Progenitor cell of endocrine pancreas (in vitro differentiated cells): ENCODE measurements around the gene NLRP6. TPM values are rescaled to one million over a fixed set of nuclear protein-coding genes. Genes with fewer than 3 reads are reported as not detected.

Source experiments
- DNase-seq: peaks from one replicate; pipeline ENCODE4 v3.0.0; 2021; ENCODE audit warnings: low spot score; ENCODE audit not compliant: unreplicated experiment
- H3K27ac Mint-ChIP-seq: 2 replicates; pipeline ENCODE4 v1.8.0; 2021; ENCODE audit warnings: mild to moderate bottlenecking, moderate library complexity, mixed read lengths
- H3K27me3 Mint-ChIP-seq: 2 replicates; pipeline ENCODE4 v1.8.0; 2021; ENCODE audit warnings: mixed read lengths
- H3K36me3 Mint-ChIP-seq: 2 replicates; pipeline ENCODE4 v1.8.0; 2022; ENCODE audit warnings: mixed read lengths; ENCODE audit not compliant: insufficient read depth
- H3K4me1 Mint-ChIP-seq: 2 replicates; pipeline ENCODE4 v1.8.0; 2021; ENCODE audit warnings: low read depth, mixed read lengths
- H3K4me3 Mint-ChIP-seq: 2 replicates; pipeline ENCODE4 v1.8.0; 2021; ENCODE audit warnings: low read depth, mild to moderate bottlenecking, moderate library complexity, mixed read lengths
- H3K9me3 Mint-ChIP-seq: 2 replicates; pipeline ENCODE4 v1.8.0; 2021; ENCODE audit warnings: low read depth, mixed read lengths
- CTCF ChIP-seq: fragments of 200-600 bp; sonication (generic); IDR thresholded peaks from one replicate; pipeline ENCODE4 v1.5.0; 2021; ENCODE audit warnings: antibody characterized with exemption, mild to moderate bottlenecking; ENCODE audit not compliant: unreplicated experiment
- total RNA-seq: library from RNA; stranded (reverse); gene quantifications from 2 replicates; pipeline ENCODE4 v1.2.1, GENCODE V29; 2021

Gene NLRP6
- total RNA-seq, 1 donor from 2014 or later = not detected

- no peak overlapping the region for H3K4me3 Mint-ChIP-seq
- H3K27me3 Mint-ChIP-seq = peaks cover 30% of the 10 kb centered on the region
- no peak overlapping the region for H3K27ac Mint-ChIP-seq
- no peaks in the 10 kb centered on the region for H3K4me1 Mint-ChIP-seq
- no peak for TF ChIP-seq CTCF
- H3K36me3 Mint-ChIP-seq = no peaks in the 10 kb centered on the region
- peaks cover 8% of the 10 kb centered on the region for H3K9me3 Mint-ChIP-seq
- no peak for DNase-seq
These were observed 2.7 kb downstream of the NLRP6 start for GRCh38 chr11:280706-281485.

GRCh38 chr11:281486-282161, 3.4 kb downstream of the NLRP6 start:
- no peak for TF ChIP-seq CTCF
- Mint-ChIP-seq H3K27me3 (peaks cover 29% of the 10 kb centered on the region), H3K4me3 (no peak overlapping the region), H3K9me3 (peaks cover 1% of the 10 kb centered on the region), H3K27ac (no peak overlapping the region), H3K4me1 (no peaks in the 10 kb centered on the region), H3K36me3 (no peaks in the 10 kb centered on the region)
- DNase-seq = no peak

- H3K27ac Mint-ChIP-seq = no peak overlapping the region
- H3K9me3 Mint-ChIP-seq = no peaks in the 10 kb centered on the region
- no peaks in the 10 kb centered on the region for H3K4me1 Mint-ChIP-seq
- H3K36me3 Mint-ChIP-seq = no peaks in the 10 kb centered on the region
- peaks cover 28% of the 10 kb centered on the region for H3K27me3 Mint-ChIP-seq
- DNase-seq = no peak
- no peak for TF ChIP-seq CTCF
- no peak overlapping the region for H3K4me3 Mint-ChIP-seq
These were observed 4.0 kb downstream of the NLRP6 start for GRCh38 chr11:282171-282570.

- no peak for DNase-seq
- H3K9me3 Mint-ChIP-seq = no peaks in the 10 kb centered on the region
- peaks cover under 1% of the 10 kb centered on the region for H3K4me1 Mint-ChIP-seq
- no peak overlapping the region for H3K4me3 Mint-ChIP-seq
- no peak overlapping the region for H3K27ac Mint-ChIP-seq
- no peak for TF ChIP-seq CTCF
- H3K36me3 Mint-ChIP-seq = no peaks in the 10 kb centered on the region
- H3K27me3 Mint-ChIP-seq = peaks cover 26% of the 10 kb centered on the region
These were observed 4.6 kb downstream of the NLRP6 start for GRCh38 chr11:282630-283360.

- Mint-ChIP-seq H3K9me3 (no peaks in the 10 kb centered on the region), H3K4me3 (no peak overlapping the region), H3K4me1 (peaks cover 2% of the 10 kb centered on the region), H3K27me3 (peaks cover 28% of the 10 kb centered on the region), H3K27ac (no peak overlapping the region), H3K36me3 (no peaks in the 10 kb centered on the region)
- no peak for TF ChIP-seq CTCF
- no peak for DNase-seq
These were observed 5.3 kb downstream of the NLRP6 start for GRCh38 chr11:283405-284104.
